ENCODE measurements around the gene HCAR2.
"Not testable (repeated sequence)": the region's sequence is repeated elsewhere in the genome, so short reads cannot be mapped to it uniquely, and the experiment has no call there.

Gene HCAR2

GRCh38 chr12:122691566-122691965 lies 11.6 kb downstream of the HCAR2 start:
- Histone ChIP-seq H3K4me3 (ENCODE audit: insufficient read depth, low read depth, low read length, poor library complexity, severe bottlenecking) (no peak overlapping the region), H3K27ac (ENCODE audit: insufficient read depth, low read length, poor library complexity, severe bottlenecking) (no peak overlapping the region), H3K36me3 (ENCODE audit: control insufficient read depth, insufficient read depth, low read length) (no peaks in the 10 kb centered on the region), H3K4me1 (ENCODE audit: control insufficient read depth, insufficient read depth, low read length, poor library complexity, severe bottlenecking) (no peaks in the 10 kb centered on the region), H3K27me3 (replicated peaks; ENCODE audit: control insufficient read depth, insufficient read depth, low read length, poor library complexity, severe bottlenecking) (no peaks in the 10 kb centered on the region), H3K9me3 (ENCODE audit: control insufficient read depth, low read length) (no peaks in the 10 kb centered on the region)
- no peak for DNase-seq

DNA sequence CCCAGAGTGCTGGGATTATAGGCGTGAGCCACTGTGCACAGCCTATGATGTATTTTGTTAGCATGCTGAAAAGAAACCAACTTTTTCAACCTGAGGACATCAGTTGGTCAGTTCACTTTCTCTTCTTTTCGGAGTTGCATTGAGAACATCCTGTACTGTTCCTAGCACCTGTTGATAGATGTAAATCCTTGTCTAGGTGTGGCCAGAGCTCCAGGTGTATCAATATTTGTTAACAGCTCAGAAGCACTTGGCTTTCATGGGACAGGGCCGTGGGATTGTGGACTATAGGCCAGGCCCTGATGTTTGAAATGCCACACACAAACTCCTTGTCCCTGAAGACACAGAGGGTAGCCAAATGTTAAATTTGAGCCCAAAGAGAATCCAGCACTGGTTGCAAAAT lies 14.9 kb downstream of the HCAR2 start:
- no peak overlapping the region for H3K27ac ChIP-seq (ENCODE audit: insufficient read depth, low read length, poor library complexity, severe bottlenecking)
- H3K27me3 ChIP-seq (replicated peaks; ENCODE audit: control insufficient read depth, insufficient read depth, low read length, poor library complexity, severe bottlenecking), result no peaks in the 10 kb centered on the region
- H3K9me3 ChIP-seq (ENCODE audit: control insufficient read depth, low read length), result no peaks in the 10 kb centered on the region
- no peak for DNase-seq
- H3K4me1 ChIP-seq (ENCODE audit: control insufficient read depth, insufficient read depth, low read length, poor library complexity, severe bottlenecking), result no peaks in the 10 kb centered on the region
- no peaks in the 10 kb centered on the region for H3K36me3 ChIP-seq (ENCODE audit: control insufficient read depth, insufficient read depth, low read length)
- H3K4me3 ChIP-seq (ENCODE audit: insufficient read depth, low read depth, low read length, poor library complexity, severe bottlenecking), result no peak overlapping the region

DNA sequence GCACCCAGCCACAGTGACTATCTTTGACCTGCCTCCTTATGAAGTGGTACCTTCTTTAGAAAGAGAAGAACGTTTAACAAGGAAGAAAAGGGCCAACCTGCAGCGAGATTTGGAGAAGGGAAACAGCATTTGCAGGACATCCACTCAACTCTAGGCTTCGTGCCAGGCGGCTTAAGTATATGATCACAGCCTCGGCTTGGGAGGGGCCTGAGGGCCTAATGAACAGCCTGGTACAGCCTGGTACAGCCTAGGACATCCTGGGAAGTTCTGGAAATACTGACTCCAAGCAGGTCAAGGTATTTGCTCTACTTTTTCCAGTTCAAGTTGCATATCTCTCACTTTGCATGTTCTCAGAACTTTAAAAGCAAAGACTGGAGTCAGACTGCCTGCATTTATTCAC lies 16.1 kb downstream of the HCAR2 start:
- Histone ChIP-seq H3K9me3 (ENCODE audit: control insufficient read depth, low read length) (no peaks in the 10 kb centered on the region), H3K27ac (ENCODE audit: insufficient read depth, low read length, poor library complexity, severe bottlenecking) (no peak overlapping the region)

DNA sequence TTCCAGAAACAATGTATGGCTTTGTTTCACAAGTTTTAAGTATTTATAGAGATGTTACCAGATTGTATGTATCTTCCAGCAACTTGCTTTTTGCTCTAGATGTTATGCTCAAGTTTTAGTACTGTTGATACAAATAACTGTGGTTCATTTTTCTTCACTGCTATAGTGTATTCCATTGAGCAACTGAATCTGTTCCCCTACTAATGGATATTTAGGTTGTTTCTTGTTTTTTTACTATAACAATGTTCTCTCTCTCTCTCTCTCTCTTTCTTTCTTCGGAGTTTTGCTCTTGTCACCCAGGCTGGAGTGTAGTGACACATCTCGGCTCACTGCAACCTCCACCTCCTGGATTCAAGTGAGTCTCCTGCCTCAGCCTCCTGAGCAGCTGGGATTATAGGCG lies 16.6 kb downstream of the HCAR2 start:
- Histone ChIP-seq H3K4me1 (ENCODE audit: control insufficient read depth, insufficient read depth, low read length, poor library complexity, severe bottlenecking) (no peaks in the 10 kb centered on the region), H3K4me3 (ENCODE audit: insufficient read depth, low read depth, low read length, poor library complexity, severe bottlenecking) (no peak overlapping the region), H3K9me3 (ENCODE audit: control insufficient read depth, low read length) (no peaks in the 10 kb centered on the region), H3K27me3 (replicated peaks; ENCODE audit: control insufficient read depth, insufficient read depth, low read length, poor library complexity, severe bottlenecking) (no peaks in the 10 kb centered on the region), H3K27ac (ENCODE audit: insufficient read depth, low read length, poor library complexity, severe bottlenecking) (no peak overlapping the region), H3K36me3 (ENCODE audit: control insufficient read depth, insufficient read depth, low read length) (no peaks in the 10 kb centered on the region)
- no peak for DNase-seq

More for the DNA sequence above, 16.1 kb downstream of the HCAR2 start:
- Histone ChIP-seq H3K36me3 (ENCODE audit: control insufficient read depth, insufficient read depth, low read length) (no peaks in the 10 kb centered on the region), H3K4me1 (ENCODE audit: control insufficient read depth, insufficient read depth, low read length, poor library complexity, severe bottlenecking) (no peaks in the 10 kb centered on the region), H3K27me3 (replicated peaks; ENCODE audit: control insufficient read depth, insufficient read depth, low read length, poor library complexity, severe bottlenecking) (no peaks in the 10 kb centered on the region), H3K4me3 (ENCODE audit: insufficient read depth, low read depth, low read length, poor library complexity, severe bottlenecking) (no peak overlapping the region)
- DNase-seq, result no peak

DNA sequence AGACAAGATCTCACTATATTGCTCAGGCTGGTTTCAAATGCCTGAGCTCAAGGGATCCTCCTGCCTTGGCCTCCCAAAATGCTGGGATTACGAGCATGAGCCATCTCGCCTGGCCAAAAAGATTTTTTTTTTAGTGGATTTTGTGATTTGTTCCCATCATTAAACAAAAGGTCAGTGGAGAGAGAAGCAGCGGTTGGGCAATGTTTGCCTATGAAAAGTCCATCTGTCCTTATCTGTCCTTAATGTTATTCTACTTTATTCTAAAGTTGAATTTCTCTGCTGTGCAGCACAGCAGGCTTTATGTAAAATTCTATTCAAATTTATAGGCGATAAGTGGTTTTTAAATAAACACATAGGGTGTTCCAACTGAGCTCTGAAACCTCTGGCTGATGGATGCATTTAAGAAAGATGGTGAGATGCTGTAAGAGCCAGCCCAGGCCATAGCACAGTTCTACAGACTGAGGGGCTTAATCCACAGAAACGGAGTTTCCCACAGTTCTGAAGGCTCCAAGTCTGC lies 18.8 kb downstream of the HCAR2 start:
- H3K27ac ChIP-seq (ENCODE audit: insufficient read depth, low read length, poor library complexity, severe bottlenecking), result no peak overlapping the region
- no peaks in the 10 kb centered on the region for H3K9me3 ChIP-seq (ENCODE audit: control insufficient read depth, low read length)
- H3K4me3 ChIP-seq (ENCODE audit: insufficient read depth, low read depth, low read length, poor library complexity, severe bottlenecking), result no peak overlapping the region
- no peak for DNase-seq
- H3K36me3 ChIP-seq (ENCODE audit: control insufficient read depth, insufficient read depth, low read length), result no peaks in the 10 kb centered on the region
- H3K4me1 ChIP-seq (ENCODE audit: control insufficient read depth, insufficient read depth, low read length, poor library complexity, severe bottlenecking), result no peaks in the 10 kb centered on the region
- H3K27me3 ChIP-seq (replicated peaks; ENCODE audit: control insufficient read depth, insufficient read depth, low read length, poor library complexity, severe bottlenecking), result no peaks in the 10 kb centered on the region

DNA sequence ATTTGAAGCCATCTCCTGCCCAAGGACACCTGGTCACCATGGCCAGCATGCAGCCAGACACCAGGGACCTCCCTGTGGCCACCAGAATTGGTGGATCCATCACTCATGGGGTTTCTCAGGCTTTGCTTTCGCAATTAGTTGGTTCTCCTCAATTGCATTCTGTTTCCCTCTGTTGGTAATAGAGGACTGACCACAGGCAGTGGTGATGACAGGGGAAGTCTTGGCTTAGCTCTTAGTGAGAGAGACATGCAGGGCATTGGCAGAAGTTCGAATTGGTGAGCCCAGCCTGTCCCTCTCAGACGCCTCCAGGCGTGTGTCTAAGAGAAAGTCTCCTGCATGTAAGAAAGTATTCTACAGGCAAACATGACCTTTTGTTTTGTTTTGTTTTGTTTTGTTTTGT lies 21.3 kb downstream of the HCAR2 start:
- Histone ChIP-seq H3K27me3 (replicated peaks; ENCODE audit: control insufficient read depth, insufficient read depth, low read length, poor library complexity, severe bottlenecking) (no peaks in the 10 kb centered on the region), H3K9me3 (ENCODE audit: control insufficient read depth, low read length) (no peaks in the 10 kb centered on the region), H3K27ac (ENCODE audit: insufficient read depth, low read length, poor library complexity, severe bottlenecking) (no peak overlapping the region), H3K4me1 (ENCODE audit: control insufficient read depth, insufficient read depth, low read length, poor library complexity, severe bottlenecking) (no peaks in the 10 kb centered on the region), H3K36me3 (ENCODE audit: control insufficient read depth, insufficient read depth, low read length) (no peaks in the 10 kb centered on the region), H3K4me3 (ENCODE audit: insufficient read depth, low read depth, low read length, poor library complexity, severe bottlenecking) (no peak overlapping the region)
- DNase-seq, result no peak

DNA sequence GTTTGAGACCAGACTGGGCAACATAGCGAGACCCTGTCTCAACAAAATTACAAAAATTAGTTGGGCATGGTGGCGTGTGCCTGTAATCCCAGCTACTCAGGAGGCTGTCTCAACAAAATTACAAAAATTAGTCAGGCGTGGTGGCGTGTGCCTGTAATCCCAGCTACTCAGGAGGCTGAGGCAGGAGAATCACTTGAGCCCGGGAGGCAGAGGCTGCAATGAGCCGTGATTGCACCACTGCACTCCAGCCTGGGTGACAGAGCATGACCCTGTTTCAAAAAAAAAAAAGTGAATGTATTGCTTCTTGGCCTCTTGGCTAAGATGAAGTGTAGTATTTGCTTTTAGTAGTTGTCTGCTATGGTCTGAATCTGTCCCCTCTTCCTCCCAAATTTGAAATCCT lies 22.2 kb downstream of the HCAR2 start:
- not testable (repeated sequence) for H3K9me3 ChIP-seq (ENCODE audit: control insufficient read depth, low read length); H3K4me1 ChIP-seq (ENCODE audit: control insufficient read depth, insufficient read depth, low read length, poor library complexity, severe bottlenecking); H3K27ac ChIP-seq (ENCODE audit: insufficient read depth, low read length, poor library complexity, severe bottlenecking); DNase-seq; H3K27me3 ChIP-seq (replicated peaks; ENCODE audit: control insufficient read depth, insufficient read depth, low read length, poor library complexity, severe bottlenecking); H3K4me3 ChIP-seq (ENCODE audit: insufficient read depth, low read depth, low read length, poor library complexity, severe bottlenecking); H3K36me3 ChIP-seq (ENCODE audit: control insufficient read depth, insufficient read depth, low read length)

DNA sequence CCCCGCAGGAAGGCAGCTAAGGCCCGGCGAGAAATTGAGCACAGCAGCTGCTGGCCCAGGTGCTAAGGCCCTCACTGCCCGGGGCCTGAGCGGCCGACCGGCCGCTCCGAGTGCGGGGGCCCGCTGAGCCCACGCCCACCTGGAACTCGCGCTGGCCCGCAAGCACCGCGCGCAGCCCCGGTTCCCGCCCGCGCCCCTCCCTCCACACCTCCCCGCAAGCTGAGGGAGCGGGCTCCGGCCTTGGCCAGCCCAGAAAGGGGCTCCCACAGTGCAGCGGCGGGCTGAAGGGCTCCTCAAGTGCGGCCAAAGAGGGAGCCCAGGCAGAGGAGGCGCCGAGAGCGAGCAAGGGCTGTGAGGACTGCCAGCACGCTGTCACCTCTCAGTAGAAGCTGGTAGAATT lies 26.4 kb downstream of the HCAR2 start:
- H3K36me3 ChIP-seq (ENCODE audit: control insufficient read depth, insufficient read depth, low read length); H3K4me3 ChIP-seq (ENCODE audit: insufficient read depth, low read depth, low read length, poor library complexity, severe bottlenecking); H3K4me1 ChIP-seq (ENCODE audit: control insufficient read depth, insufficient read depth, low read length, poor library complexity, severe bottlenecking); H3K27ac ChIP-seq (ENCODE audit: insufficient read depth, low read length, poor library complexity, severe bottlenecking); H3K27me3 ChIP-seq (replicated peaks; ENCODE audit: control insufficient read depth, insufficient read depth, low read length, poor library complexity, severe bottlenecking); DNase-seq; H3K9me3 ChIP-seq (ENCODE audit: control insufficient read depth, low read length): not testable (repeated sequence)

- H3K4me3 ChIP-seq (ENCODE audit: insufficient read depth, low read depth, low read length, poor library complexity, severe bottlenecking); H3K36me3 ChIP-seq (ENCODE audit: control insufficient read depth, insufficient read depth, low read length); H3K27me3 ChIP-seq (replicated peaks; ENCODE audit: control insufficient read depth, insufficient read depth, low read length, poor library complexity, severe bottlenecking); H3K4me1 ChIP-seq (ENCODE audit: control insufficient read depth, insufficient read depth, low read length, poor library complexity, severe bottlenecking); H3K9me3 ChIP-seq (ENCODE audit: control insufficient read depth, low read length); DNase-seq; H3K27ac ChIP-seq (ENCODE audit: insufficient read depth, low read length, poor library complexity, severe bottlenecking): not testable (repeated sequence)
Observed at GRCh38 chr12:122676015-122676414, 27.1 kb downstream of the HCAR2 start.

- Histone ChIP-seq H3K36me3 (ENCODE audit: control insufficient read depth, insufficient read depth, low read length) (no peaks in the 10 kb centered on the region), H3K9me3 (ENCODE audit: control insufficient read depth, low read length) (no peaks in the 10 kb centered on the region), H3K27me3 (replicated peaks; ENCODE audit: control insufficient read depth, insufficient read depth, low read length, poor library complexity, severe bottlenecking) (no peaks in the 10 kb centered on the region), H3K4me3 (ENCODE audit: insufficient read depth, low read depth, low read length, poor library complexity, severe bottlenecking) (no peak overlapping the region), H3K4me1 (ENCODE audit: control insufficient read depth, insufficient read depth, low read length, poor library complexity, severe bottlenecking) (no peaks in the 10 kb centered on the region), H3K27ac (ENCODE audit: insufficient read depth, low read length, poor library complexity, severe bottlenecking) (no peak overlapping the region)
- DNase-seq, result no peak
Observed at GRCh38 chr12:122672515-122672914, 30.6 kb downstream of the HCAR2 start.

All from effector memory CD4-positive, alpha-beta T cell (primary cell).